Pulmonary artery endothelial cell (primary cell): ENCODE results near the gene CGB2. TPM values are rescaled to one million over a fixed set of nuclear protein-coding genes. Genes with fewer than 3 reads are reported as not detected.
"Not testable (repeated sequence)": the region's sequence is repeated elsewhere in the genome, so short reads cannot be mapped to it uniquely, and the experiment has no call there.

Source experiments
- DNase-seq: peaks from one replicate; pipeline ENCODE4 v3.0.0-alpha.2; 2011; ENCODE audit warnings: low read depth, low spot score
- total RNA-seq: library from RNA; depleted of rRNA; stranded (reverse); fragments of >200 nt; gene quantifications from 2 replicates; pipeline ENCODE4 v1.2.3, GENCODE V29; 2014

The CGB2 gene
- total RNA-seq, result not detected in 2 replicates

GRCh38 chr19:49031642-49032301, at the start of gene CGB2:
Gene CGB2, plus strand, starts transcription at chr19:49031890. Its CDS starts 206 bp downstream, at chr19:49032096.
- not testable (repeated sequence) for DNase-seq

GRCh38 chr19:48982280-48982679, 49.4 kb upstream of the CGB2 start:
- DNase-seq, result no peak

- no peak for DNase-seq
Measured at GRCh38 chr19:48985711-48986110, 46.0 kb upstream of the CGB2 start.

- DNase-seq, result no peak
Measured at GRCh38 chr19:48986211-48986610, 45.5 kb upstream of the CGB2 start.

GRCh38 chr19:48987323-48987722, 44.4 kb upstream of the CGB2 start:
- no peak for DNase-seq

- DNase-seq, result no peak
Measured at GRCh38 chr19:48988286-48988685, 43.4 kb upstream of the CGB2 start.

GRCh38 chr19:48988860-48989259, 42.8 kb upstream of the CGB2 start:
- no peak for DNase-seq

GRCh38 chr19:48989701-48990291, 41.9 kb upstream of the CGB2 start:
- DNase-seq, result no peak

GRCh38 chr19:48990400-48990799, 41.3 kb upstream of the CGB2 start:
- no peak for DNase-seq

- DNase-seq, result no peak
Measured at GRCh38 chr19:48991011-48991609, 40.6 kb upstream of the CGB2 start.

- peak; percentile 32 for DNase-seq
Measured at GRCh38 chr19:48991873-48992580, 39.7 kb upstream of the CGB2 start.

GRCh38 chr19:48992581-48993174, 39.0 kb upstream of the CGB2 start:
- DNase-seq, result no peak

GRCh38 chr19:48993175-48994034, 38.3 kb upstream of the CGB2 start, which contains the start of the genes GYS1 and RUVBL2:
Gene GYS1, minus strand, starts transcription at chr19:48993309. Its CDS starts 197 bp downstream, at chr19:48993112.
Gene RUVBL2, plus strand, starts transcription at chr19:48993887. Its CDS starts 25 bp downstream, at chr19:48993912.
- peak; percentile 96 for DNase-seq

- DNase-seq, result no peak
Measured at GRCh38 chr19:48994035-48994386, 37.7 kb upstream of the CGB2 start.

GRCh38 chr19:48997972-48998371, 33.7 kb upstream of the CGB2 start:
- DNase-seq, result no peak

- peak; percentile 30 for DNase-seq
Measured at GRCh38 chr19:48999481-49000325, 32.0 kb upstream of the CGB2 start.

GRCh38 chr19:49004133-49004532, 27.6 kb upstream of the CGB2 start:
- DNase-seq, result no peak

- DNase-seq, result no peak
Measured at GRCh38 chr19:49004964-49005614, 26.6 kb upstream of the CGB2 start.

- DNase-seq, result no peak
Measured at GRCh38 chr19:49006905-49007304, 24.8 kb upstream of the CGB2 start.
